ENCODE results near the gene CHGA.

The CHGA gene

DNA sequence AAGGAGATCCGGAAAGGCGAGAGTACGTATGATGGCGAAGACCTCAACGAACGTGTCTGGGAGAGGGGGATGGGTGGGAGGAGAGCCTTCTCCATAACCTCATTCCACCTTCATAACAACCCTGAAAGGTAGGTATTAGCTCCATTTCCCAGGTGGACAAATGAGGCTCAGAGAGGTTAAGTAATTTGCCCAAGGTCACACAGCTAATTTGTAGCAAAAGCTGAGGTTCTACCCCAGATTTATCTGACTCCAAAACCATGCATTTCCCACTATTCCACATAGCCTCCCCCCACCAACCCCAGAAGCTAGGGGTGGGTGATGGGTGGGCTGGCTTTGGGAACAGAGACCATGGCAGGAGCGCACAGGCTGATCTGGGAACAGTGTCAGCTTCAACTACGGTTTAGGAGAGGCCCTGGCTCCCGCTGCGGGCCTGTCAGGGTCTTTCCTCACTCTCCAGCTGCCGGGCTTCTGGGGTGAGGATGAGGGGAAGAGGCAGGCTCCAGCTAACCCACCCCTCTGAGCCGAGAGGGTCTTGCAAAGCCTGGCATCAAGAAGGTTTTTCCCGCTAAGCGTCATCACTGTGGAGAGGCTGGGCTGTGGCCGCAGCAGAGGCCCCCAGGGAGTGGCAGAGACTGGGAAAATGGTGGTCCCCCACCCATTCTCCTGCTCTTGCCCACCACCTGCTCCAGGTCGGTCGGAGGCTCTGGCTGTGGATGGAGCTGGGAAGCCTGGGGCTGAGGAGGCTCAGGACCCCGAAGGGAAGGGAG, 8.9 kb downstream of the CHGA start:
- no peak for DNase-seq

DNA sequence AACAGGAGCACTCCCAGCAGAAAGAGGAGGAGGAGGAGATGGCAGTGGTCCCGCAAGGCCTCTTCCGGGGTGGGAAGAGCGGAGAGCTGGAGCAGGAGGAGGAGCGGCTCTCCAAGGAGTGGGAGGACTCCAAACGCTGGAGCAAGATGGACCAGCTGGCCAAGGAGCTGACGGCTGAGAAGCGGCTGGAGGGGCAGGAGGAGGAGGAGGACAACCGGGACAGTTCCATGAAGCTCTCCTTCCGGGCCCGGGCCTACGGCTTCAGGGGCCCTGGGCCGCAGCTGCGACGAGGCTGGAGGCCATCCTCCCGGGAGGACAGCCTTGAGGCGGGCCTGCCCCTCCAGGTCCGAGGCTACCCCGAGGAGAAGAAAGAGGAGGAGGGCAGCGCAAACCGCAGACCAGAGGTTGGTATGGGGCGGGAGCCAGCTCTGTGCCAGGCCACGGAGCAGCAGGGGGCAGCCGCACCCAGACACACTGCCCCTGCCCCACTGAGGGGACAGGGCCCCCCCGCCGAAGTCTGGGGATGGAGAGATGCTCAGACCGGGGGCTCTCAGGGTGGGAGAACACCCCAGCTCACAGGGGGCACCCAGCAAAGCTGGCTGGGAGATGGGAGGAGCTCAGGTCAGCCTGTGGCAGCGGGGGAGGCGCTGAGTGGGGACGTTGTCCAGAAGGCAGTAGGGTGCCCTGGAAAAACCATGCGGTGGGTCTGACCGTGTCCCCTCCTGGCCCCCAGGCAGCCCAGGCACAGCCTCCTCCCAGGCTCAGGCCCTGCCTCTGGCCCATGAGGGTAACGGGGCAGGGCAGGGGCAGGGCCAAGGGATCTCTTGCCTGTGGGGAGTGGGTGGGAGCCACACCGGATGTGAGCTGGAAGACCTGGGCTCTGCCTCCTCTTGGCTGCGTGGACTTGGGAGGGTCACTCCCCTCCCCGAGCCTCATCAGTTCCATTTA, 9.8 kb downstream of the CHGA start:
- no peak for DNase-seq

DNA sequence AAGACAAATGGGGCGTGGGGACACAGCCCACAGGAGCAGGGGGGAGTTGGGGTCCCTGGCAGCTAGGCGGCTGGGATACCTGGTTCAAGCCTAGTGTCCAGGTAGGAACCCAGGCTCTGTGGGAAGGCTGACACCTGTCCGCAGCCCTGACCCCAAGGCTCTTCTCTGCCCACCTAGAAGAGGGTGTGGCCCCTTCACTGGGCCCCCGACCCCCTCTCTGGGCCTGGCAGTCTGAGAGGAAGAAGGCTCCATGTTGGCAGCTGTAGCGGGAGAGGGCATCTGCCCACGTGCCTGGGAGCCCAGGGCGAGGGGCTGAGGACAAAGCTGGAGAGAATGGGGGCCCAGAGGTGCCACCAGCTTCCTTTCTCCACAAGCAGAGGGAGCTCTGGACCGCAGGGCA, 10.5 kb downstream of the CHGA start:
- DNase-seq, result no peak

DNA sequence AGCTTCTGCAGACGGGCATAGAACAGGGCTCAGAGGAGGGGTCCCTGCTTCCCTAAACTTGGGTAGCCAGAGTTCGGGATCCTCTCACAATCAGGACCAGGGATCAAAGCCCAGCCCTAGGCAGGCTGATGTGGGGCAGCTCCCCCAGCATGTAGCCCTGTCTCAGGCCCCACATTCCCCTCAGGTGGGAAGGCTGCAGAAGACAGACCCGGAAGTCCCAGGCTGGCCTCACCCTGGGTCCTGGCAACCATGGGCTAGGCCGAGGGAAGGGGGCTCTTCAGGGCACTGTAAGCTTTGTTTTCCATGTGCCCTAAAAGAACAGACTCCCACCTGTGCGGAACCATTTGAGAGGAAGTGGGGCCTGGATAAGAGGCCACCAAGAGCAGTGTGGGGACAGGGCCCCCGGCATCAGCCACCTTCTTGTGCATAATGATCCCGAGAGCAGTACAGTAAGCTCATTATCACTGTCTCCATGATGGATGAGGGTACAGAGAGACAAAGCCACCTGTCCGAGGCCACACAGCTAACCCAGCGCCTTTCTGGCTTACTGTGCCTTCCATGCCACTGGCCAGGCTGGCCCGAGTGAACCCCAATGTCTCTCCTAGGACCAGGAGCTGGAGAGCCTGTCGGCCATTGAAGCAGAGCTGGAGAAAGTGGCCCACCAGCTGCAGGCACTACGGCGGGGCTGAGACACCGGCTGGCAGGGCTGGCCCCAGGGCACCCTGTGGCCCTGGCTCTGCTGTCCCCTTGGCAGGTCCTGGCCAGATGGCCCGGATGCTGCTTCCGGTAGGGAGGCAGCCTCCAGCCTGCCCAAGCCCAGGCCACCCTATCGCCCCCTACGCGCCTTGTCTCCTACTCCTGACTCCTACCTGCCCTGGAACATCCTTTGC, 11.5 kb downstream of the CHGA start:
- no peak for DNase-seq

DNA sequence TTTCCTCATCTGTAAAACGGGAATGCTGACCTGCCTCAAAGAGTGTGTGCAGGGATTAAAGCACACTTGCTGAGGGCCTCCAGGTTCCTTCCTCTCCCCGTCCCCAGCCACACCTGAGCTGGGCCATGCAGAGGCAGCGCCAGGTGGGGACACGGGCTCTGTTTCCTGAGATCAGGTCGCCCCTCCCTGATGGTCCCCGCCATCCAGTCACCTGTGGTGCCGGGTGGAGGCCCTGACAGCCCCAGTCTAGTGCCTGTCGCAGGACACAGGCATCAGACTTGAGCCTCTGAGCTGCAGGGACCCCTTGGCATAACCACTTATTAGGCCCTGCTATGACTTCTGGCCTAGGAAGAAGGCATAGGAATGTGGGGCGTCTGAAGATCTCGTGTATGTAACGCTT, 12.5 kb downstream of the CHGA start:
- DNase-seq, result no peak

DNA sequence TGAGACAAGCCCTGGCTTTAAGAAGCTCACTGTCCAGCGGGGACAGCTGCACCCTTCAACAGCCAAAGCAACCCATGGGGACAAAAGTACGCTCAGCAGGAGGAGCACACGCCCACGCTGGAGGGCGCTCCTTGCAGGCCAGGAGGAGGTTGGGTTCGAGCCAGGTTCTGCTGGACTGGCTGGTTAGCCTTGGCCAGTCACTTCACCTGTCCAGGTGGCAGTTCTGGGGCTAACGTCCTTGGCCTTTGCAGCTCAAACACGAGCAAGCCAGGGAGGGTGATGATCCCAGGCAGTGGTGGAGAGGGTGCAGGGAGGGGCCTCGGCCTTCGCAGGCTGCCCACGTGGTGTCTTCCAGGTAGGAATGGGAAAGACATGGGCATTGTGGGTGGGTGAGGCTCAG, 13.1 kb downstream of the CHGA start:
- DNase-seq, result no peak

DNA sequence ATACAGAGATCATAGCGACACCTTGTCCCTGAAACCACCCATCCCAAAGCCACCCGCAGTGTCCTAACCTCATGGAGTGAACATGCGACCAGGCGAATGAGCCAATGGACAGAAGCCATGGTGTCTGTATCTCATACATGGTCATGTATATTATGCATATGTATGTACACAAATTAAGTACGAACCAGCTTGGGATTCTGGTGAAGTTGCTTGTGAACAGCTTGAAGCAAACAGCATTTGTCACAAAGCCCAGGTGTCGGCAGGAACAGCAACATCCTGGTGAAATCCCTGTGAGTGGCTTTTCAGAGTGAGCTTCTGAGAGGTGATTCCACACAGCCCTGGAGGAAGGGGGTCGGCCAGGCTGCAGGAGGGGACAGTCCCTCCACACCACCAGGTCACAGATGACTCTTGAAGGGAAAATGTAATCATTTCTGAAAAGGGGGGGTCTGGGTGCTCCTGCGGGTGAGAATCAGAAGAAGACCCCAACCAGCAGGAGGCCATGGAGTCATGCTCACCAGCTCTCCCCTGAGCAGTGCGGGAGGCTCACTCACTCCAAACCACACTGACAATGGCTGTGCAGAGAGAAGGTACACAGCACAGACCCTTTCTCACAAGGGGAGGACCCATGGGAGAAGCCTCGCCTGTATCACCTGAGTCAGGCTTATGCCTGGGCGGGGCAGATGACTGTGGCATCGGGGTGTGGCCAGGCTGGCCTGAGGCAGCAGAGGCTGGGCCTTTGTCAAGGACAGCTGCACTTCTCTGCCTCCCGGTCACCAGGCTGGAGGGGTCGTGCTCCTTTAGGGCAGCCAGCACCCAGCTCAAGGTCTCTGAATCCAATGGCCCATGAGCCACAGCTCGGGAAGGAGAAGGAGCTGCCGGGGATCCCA, 14.3 kb downstream of the CHGA start:
- no peak for DNase-seq

DNA sequence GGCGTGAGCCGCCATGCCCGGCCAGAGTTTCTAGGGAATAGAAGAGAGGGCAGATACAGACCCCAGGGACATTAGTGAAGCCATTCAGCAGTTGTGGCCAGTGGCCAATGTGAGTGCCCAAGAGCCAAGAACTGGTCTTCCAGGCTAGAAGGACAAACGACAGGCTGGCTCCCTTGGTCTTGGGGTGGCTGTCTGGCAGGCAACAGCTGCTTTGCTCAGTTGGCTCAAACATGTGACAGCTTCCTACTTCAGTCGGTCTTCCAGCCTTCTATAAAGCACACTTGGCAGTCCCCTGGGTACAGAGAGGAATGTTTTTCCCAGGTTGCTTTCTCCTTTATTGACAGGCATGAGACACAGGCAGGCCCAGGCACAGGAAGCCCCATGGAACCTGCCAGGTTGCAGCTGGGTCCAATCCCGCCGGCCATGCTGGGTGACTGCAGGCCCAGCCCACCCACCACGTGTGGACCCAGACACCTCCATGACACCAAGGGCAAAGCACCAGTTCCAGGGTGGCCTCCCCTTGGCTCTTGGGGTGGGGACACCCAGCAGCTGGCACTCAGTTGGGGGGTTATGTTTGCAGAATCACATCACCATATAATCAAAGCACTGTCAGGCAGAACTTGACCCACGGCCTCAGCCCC, 15.4 kb downstream of the CHGA start:
- DNase-seq, result no peak

DNA sequence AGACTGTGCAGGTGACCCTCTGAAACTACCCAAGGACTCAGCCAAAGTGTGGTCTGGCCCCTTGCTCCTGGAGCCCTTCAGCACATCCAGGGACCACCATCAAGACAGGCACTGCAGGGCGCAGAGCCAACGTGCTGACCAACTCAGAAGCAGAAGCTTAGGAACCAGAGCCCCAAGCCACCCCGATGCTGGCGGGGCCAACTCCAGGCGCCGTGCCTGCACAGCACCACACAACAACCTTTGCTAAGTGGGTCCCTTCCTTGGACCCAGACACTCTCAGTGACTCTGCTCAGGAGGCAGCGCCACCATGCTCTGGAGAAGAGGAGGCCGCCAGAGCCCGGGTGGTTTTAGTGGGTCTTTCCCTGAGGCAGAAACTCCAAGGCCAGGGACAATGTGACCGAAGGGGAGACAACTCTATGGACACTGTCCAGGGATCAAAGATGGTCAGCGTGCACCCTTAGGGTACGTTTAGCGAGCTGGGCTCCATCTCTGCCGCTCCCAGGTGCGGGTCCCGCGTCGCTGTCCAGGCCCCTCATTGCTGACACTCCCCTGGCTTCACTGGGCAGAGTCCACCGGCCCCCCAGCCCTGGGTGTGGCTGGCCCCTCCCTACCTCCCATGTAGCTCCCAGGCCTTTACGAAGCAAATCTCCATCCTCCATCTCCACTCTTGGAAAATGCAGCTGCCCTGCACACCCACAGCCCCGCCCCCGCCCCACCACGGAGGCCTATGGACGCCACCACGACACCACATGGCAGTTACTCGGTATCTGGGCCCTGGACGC, 16.1 kb downstream of the CHGA start:
- no peak for DNase-seq

DNA sequence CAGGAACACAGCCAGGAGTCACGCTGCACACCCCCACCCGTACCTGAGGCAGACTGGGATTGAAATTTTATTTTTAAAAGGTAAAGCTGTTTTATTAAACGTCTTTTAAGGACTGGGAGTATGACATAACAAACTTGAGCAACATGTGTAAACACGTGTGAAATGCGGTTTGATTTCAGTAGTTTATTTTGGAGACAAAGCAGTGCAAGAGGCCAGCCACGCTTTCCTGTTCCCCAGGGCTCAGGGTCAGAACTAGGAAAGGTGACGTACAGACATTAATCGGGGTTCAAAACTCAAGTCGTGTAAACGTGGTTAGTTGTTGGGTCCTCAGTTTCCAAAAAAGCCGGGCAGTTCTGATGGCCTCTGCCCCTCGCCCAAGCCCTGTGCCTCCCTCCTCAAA, 16.7 kb downstream of the CHGA start:
- no peak for DNase-seq

DNA sequence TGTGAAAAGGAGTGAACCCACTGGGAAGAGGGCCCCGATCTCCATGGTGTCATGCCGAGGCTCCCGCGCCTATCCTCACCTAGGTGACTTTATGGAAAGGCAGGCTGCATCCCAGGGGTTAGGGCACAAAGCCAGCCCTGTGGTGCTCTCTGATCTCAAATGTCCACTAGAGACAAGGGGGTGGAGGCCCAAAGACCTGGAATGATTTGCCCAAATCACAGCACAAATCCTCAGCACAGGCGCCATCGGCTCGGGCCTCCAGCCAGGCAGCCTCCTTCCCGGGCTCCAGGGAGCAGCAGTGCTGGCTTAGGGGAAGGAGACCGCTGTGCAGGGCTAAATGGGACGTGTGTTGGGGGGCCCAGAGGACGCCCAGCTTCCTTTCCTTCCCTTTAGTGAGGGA, 17.6 kb downstream of the CHGA start:
- no peak for DNase-seq

DNA sequence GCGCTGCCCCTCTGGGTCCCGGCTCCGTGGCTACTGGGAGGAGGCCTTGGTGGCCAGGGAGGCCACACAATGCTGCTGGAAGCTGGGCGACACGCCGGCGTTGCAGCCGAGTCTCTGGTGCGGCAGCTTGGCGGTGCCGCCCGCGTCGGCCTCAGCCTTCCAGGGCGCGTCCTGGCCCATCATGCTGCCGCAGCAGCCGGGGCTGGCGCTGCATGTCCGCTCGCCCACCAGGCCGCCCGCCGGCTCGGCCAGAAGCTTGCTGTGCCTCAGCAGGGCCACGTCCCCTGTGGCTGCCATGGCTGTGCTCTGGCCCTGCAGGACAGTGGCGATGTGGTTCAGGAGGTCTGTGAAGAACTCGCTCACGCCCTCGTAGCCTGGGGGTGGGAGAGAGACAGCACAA, 18.6 kb downstream of the CHGA start:
- no peak for DNase-seq

DNA sequence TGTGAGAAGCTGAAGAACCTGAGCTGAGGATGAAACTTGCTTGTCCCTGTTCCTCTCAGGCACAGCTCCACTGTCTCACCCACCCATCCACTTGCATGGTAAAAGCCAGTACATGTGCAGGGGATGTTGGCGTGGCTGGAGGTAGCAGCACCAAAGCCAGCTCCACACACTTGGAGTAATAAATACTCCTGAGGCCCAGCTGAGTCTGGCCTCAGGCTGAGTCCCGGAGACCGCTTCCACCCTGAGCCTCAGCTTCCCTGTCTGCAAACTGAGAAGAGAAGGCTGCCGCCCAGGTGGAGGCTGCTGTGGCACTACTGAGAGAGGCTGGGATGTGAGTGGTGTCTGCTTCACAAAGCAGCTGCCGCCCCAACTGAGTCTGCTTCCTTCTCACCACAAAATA, 19.2 kb downstream of the CHGA start:
- DNase-seq, result no peak

DNA sequence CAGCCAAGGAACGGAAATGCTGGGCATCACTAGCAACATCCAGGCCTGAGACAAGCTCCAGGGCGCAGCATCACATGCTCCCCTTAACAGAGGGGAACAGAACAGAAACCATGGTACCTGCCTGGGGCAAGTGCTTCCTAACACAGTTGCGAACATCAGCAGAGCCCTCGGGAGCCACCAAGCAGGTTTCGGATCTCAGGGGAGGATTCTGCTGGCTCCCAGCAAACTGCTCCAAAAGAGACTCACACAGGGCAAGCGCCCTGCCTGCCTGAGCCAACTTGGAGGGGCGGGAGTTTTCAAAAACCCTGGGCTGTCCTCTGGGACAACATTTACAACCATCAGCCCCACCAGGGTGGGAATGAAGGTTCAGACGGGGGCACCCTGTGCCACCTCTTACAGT, 19.6 kb downstream of the CHGA start:
- no peak for DNase-seq

DNA sequence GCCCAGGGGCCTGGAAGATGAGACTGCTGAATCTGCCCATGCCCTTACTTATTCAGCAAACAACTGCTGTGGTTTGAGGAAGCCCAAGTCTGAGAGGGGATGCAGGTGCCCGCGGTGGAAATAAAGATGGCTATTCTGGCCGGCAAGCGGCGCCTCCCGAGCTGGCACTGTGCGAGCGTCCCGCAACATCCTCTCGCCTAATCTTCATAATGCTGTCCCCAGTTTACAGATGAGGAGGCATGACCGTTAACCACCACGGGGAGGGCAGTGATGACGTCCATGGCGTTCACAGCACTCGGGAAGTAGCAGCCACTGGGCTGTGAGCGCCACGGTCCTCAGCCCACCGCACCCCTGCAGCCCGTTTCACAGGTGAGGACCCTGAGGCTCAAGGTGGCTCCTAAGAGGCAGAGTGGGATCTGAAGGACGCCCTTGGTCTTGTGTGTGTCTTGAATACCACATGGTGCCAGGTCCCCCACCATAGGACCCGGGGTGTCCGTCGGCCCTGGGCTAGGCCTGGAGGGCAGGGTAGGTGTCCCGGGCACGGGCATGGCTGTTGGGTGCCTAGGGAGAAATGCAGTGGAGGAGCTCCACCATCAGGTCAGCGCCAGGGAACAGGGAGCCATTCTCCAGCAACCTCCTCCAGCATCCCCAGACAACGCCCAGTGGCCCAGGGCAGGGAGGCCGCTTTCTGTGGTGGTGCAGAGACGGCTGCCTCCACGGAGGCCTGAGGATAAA, 20.2 kb downstream of the CHGA start:
- no peak for DNase-seq

DNA sequence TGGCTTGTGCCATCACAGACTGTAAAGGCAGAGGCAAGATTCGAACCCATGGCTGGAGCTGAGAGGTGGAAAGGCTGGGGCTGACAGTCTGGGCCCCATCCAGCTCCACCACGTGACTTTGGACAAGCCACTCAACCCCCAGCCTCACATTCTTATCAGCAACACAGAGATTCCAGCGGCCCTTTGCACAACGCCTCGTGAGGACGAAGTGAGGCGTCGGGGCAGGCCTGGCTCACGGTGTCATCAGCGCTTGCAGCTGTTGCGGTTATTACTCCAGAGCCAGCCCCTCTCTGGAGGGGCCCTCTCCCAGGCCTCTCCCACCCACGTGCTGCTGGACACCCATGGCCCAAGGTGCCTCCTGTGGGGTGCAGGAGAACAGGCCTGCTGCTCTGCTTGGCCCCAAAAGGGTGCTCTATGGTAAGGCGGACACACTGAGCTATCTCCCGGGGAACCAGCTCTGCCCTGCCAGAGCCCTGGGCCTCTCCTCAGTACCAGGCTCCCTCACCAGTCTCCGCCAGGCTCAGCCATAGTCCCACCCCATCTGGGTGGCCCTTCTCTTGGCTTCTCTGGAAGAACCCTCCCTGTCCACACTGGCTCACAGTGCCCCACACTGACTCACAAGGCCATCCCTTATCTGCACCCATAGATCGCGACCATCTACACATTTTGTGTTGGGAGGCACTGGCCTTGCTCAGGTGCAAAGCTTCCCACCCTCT, 21.1 kb downstream of the CHGA start:
- DNase-seq, result no peak

DNA sequence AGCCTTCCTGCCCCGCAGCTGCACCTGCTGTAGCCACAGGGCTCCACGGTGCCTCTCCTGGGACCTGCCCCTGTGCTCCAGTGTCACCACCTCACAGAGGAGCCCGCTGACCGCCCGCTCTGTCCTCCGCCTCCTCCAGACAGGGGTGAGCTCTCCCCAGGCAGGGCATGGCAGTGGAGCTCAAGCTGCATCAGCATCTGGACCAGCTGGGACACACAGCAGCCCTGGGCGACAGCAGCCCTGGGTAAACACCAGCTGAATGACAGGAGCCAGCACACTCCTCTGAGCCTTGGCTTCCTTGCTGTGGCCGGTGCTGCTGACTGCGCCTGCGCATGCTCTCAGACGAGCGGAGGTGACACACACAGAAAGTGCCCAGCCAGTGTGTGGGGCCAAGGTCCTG, 22.0 kb downstream of the CHGA start:
- no peak for DNase-seq

DNA sequence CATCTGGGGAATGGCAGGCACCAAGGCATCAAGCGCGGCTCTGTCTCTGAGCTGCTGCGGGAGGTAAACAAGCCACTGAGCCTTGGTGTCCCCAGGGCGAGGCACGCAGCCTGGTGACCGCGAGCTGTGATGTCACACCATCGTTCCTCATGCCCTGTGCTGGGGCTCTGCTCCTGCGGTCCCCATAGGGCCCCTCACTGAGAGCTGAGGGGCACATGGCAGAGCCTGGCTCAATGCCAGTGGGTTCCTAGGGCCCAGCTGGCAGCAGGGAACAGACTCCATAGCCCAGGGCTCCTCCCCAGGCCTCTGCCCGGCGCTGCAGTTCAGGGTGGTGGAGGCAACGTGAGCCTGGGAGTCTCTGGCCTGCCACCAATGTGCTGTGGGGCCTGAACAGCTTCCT, 22.6 kb downstream of the CHGA start:
- no peak for DNase-seq
